ENCODE results near the gene BTBD9. TPM values are rescaled to one million over a fixed set of nuclear protein-coding genes. Genes with fewer than 3 reads are reported as not detected.

Gene BTBD9
- total and polyA plus RNA-seq, 2 experiments from 2014 or later, result 10.0 to 13.7 TPM

DNA sequence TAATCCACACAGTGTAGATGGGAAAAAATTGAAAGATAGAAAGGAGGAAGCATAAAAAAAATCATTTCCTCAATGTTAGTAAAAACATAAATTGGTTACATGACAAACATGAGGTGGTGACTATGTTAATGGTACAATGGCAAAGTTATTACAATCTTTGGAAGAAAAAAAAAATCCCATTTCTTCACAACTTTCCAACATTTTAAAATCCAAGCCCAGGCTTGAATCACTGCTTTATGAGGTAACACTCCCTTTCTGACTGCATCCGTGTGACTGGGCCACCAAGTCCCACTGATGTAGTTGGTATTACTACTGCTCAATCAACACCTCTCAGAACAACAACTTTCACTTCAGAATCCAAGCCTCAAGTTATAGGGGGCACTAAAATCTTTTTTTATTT lies 160.4 kb downstream of the BTBD9 start:
- in situ Hi-C loops (cut with MboI), result loop anchor here (25.0 kb wide), 2 partner anchors 442 to 767 kb away; no protein-coding TSS in a partner anchor
- Histone ChIP-seq H4K20me1 (ENCODE audit: insufficient read depth) (no peaks in the 10 kb centered on the region), H3K27me3 (replicated peaks; ENCODE audit: insufficient read depth) (no peaks in the 10 kb centered on the region), H3K9ac (no peak overlapping the region), H3K36me3 (ENCODE audit: low read depth) (no peaks in the 10 kb centered on the region), H3K9me3 (ENCODE audit: low read depth) (no peaks in the 10 kb centered on the region), H3F3A (ENCODE audit: insufficient read depth) (no peaks in the 10 kb centered on the region), H3K4me1 (ENCODE audit: insufficient read depth) (no peaks in the 10 kb centered on the region), H2AFZ (no peak overlapping the region), H3K27ac (no peak overlapping the region), H3K4me2 (ENCODE audit: unreplicated experiment) (no peak overlapping the region), H3K79me2 (ENCODE audit: insufficient read depth) (no peaks in the 10 kb centered on the region), H3K4me3 (no peak overlapping the region), H3K9me2 (ENCODE audit: insufficient read depth) (no peaks in the 10 kb centered on the region)
- TF ChIP-seq EZH2phosphoT487 (IDR thresholded peaks at IDR 0.05; ENCODE audit: insufficient read depth, low read depth), result no peak
- TF ChIP-seq EZH2 (IDR thresholded peaks at IDR 0.05; ENCODE audit: insufficient read depth, poor library complexity, severe bottlenecking), result no peak
- no peak for DNase-seq
- 93 to 97% methylated on average over 1 of the region's 1 CpG for WGBS, 2 experiments (ENCODE audit: low coverage in 1 of 2, low lambda C conversion rate in 2 of 2, missing lambda C conversion rate in 2 of 2)

GRCh38 chr6:38477680-38478260 lies 162.0 kb downstream of the BTBD9 start:
- H3K27me3 ChIP-seq (replicated peaks; ENCODE audit: insufficient read depth), result no peaks in the 10 kb centered on the region
- DNase-seq, result no peak
- 79 to 81% methylated on average over 9 of the region's 9 CpGs for WGBS, 2 experiments (ENCODE audit: low coverage in 1 of 2, low lambda C conversion rate in 2 of 2, missing lambda C conversion rate in 2 of 2)
- H4K20me1 ChIP-seq (ENCODE audit: insufficient read depth), result no peaks in the 10 kb centered on the region
- H3K27ac ChIP-seq, result no peak overlapping the region
- no peaks in the 10 kb centered on the region for H3F3A ChIP-seq (ENCODE audit: insufficient read depth)
- H3K79me2 ChIP-seq (ENCODE audit: insufficient read depth), result no peaks in the 10 kb centered on the region
- no peaks in the 10 kb centered on the region for H3K9me3 ChIP-seq (ENCODE audit: low read depth)
- no peaks in the 10 kb centered on the region for H3K36me3 ChIP-seq (ENCODE audit: low read depth)
- no peaks in the 10 kb centered on the region for H3K4me1 ChIP-seq (ENCODE audit: insufficient read depth)
- H3K9ac ChIP-seq, result no peak overlapping the region
- H3K4me2 ChIP-seq (ENCODE audit: unreplicated experiment), result no peak overlapping the region
- no peak for TF ChIP-seq EZH2 (IDR thresholded peaks at IDR 0.05; ENCODE audit: insufficient read depth, poor library complexity, severe bottlenecking)
- TF ChIP-seq EZH2phosphoT487 (IDR thresholded peaks at IDR 0.05; ENCODE audit: insufficient read depth, low read depth), result no peak
- H2AFZ ChIP-seq, result no peak overlapping the region
- H3K9me2 ChIP-seq (ENCODE audit: insufficient read depth), result no peaks in the 10 kb centered on the region
- in situ Hi-C loops (cut with MboI), result loop anchor here (25.0 kb wide), 2 partner anchors 440 to 765 kb away; no protein-coding TSS in a partner anchor
- H3K4me3 ChIP-seq, result no peak overlapping the region

GRCh38 chr6:38476888-38477287 lies 162.8 kb downstream of the BTBD9 start:
- Histone ChIP-seq H3K36me3 (ENCODE audit: low read depth) (no peaks in the 10 kb centered on the region), H3K4me1 (ENCODE audit: insufficient read depth) (no peaks in the 10 kb centered on the region), H3K9me2 (ENCODE audit: insufficient read depth) (no peaks in the 10 kb centered on the region), H3K9me3 (ENCODE audit: low read depth) (no peaks in the 10 kb centered on the region), H3K79me2 (ENCODE audit: insufficient read depth) (no peaks in the 10 kb centered on the region), H2AFZ (no peak overlapping the region), H3F3A (ENCODE audit: insufficient read depth) (no peaks in the 10 kb centered on the region), H3K27ac (no peak overlapping the region), H3K4me3 (no peak overlapping the region), H4K20me1 (ENCODE audit: insufficient read depth) (no peaks in the 10 kb centered on the region), H3K27me3 (replicated peaks; ENCODE audit: insufficient read depth) (no peaks in the 10 kb centered on the region), H3K4me2 (ENCODE audit: unreplicated experiment) (no peak overlapping the region), H3K9ac (no peak overlapping the region)
- in situ Hi-C loops (cut with MboI), result loop anchor here (25.0 kb wide), 2 partner anchors 440 to 765 kb away; no protein-coding TSS in a partner anchor
- no peak for TF ChIP-seq EZH2phosphoT487 (IDR thresholded peaks at IDR 0.05; ENCODE audit: insufficient read depth, low read depth)
- TF ChIP-seq EZH2 (IDR thresholded peaks at IDR 0.05; ENCODE audit: insufficient read depth, poor library complexity, severe bottlenecking), result no peak
- 97 to 100% methylated on average over 1 of the region's 1 CpG for WGBS, 2 experiments (ENCODE audit: low coverage in 1 of 2, low lambda C conversion rate in 2 of 2, missing lambda C conversion rate in 2 of 2)
- no peak for DNase-seq

- peak; percentile 48 for DNase-seq
- Histone ChIP-seq H3K9ac (no peak overlapping the region), H3K4me1 (ENCODE audit: insufficient read depth) (no peaks in the 10 kb centered on the region), H4K20me1 (ENCODE audit: insufficient read depth) (no peaks in the 10 kb centered on the region), H3K36me3 (ENCODE audit: low read depth) (no peaks in the 10 kb centered on the region), H2AFZ (no peak overlapping the region), H3K9me3 (ENCODE audit: low read depth) (no peaks in the 10 kb centered on the region), H3K9me2 (ENCODE audit: insufficient read depth) (no peaks in the 10 kb centered on the region), H3K27ac (no peak overlapping the region), H3F3A (ENCODE audit: insufficient read depth) (no peaks in the 10 kb centered on the region), H3K4me3 (no peak overlapping the region), H3K79me2 (ENCODE audit: insufficient read depth) (no peaks in the 10 kb centered on the region), H3K4me2 (ENCODE audit: unreplicated experiment) (no peak overlapping the region), H3K27me3 (replicated peaks; ENCODE audit: insufficient read depth) (no peaks in the 10 kb centered on the region)
- 55% methylated on average over 1 of the region's 1 CpG for WGBS, 2 experiments (ENCODE audit: low coverage in 1 of 2, low lambda C conversion rate in 2 of 2, missing lambda C conversion rate in 2 of 2)
- in situ Hi-C loops (cut with MboI), result loop anchor here (25.0 kb wide), 2 partner anchors 439 to 764 kb away; no protein-coding TSS in a partner anchor
- no peak for TF ChIP-seq EZH2 (IDR thresholded peaks at IDR 0.05; ENCODE audit: insufficient read depth, poor library complexity, severe bottlenecking)
- no peak for TF ChIP-seq EZH2phosphoT487 (IDR thresholded peaks at IDR 0.05; ENCODE audit: insufficient read depth, low read depth)
Observed at GRCh38 chr6:38476141-38476540, 163.6 kb downstream of the BTBD9 start.

Measured in GM23248 (cell line).